Right renal cortex interstitium (tissue), 3 donors: ENCODE results near the gene TENM4. TPM values are rescaled to one million over a fixed set of nuclear protein-coding genes. Genes with fewer than 3 reads are reported as not detected.
"Not testable (repeated sequence)": the region's sequence is repeated elsewhere in the genome, so short reads cannot be mapped to it uniquely, and the experiment has no call there.

Experiments
- DNase-seq, 3 donors: peaks; one replicate each; pipeline ENCODE4 v3.0.0-alpha.2; 2013; ENCODE audit warnings: low read depth in 3 of 3, low spot score in 2 of 3
- polyA plus RNA-seq, 3 donors: library from polyadenylated mRNA; unstranded; fragments of 120-200 nt; gene quantifications; one replicate each; pipeline ENCODE4 v1.2.1, GENCODE V29; 2013; ENCODE audit not compliant: insufficient read length in 3 of 3

Gene TENM4
- polyA plus RNA-seq, 3 donors: 20.2 to 22.7 (median 21.1) TPM

GRCh38 chr11:79192836-79193235, 248.0 kb downstream of the TENM4 start:
- no peak for DNase-seq

- not testable (repeated sequence) for DNase-seq
These were observed 249.1 kb downstream of the TENM4 start for GRCh38 chr11:79191716-79192115.

- DNase-seq: not testable (repeated sequence)
These were observed 250.3 kb downstream of the TENM4 start for GRCh38 chr11:79190553-79190952.

GRCh38 chr11:79189601-79190000, 251.2 kb downstream of the TENM4 start:
- DNase-seq: no peak

- DNase-seq: no peak
These were observed 251.8 kb downstream of the TENM4 start for GRCh38 chr11:79189055-79189454.

- DNase-seq: no peak
These were observed 254.2 kb downstream of the TENM4 start for GRCh38 chr11:79186669-79187068.

- no peak for DNase-seq
These were observed 255.5 kb downstream of the TENM4 start for GRCh38 chr11:79185351-79185750.

- DNase-seq: no peak
These were observed 256.5 kb downstream of the TENM4 start for GRCh38 chr11:79184285-79184684.

- no peak for DNase-seq
These were observed 258.0 kb downstream of the TENM4 start for GRCh38 chr11:79182794-79183193.

GRCh38 chr11:79179087-79179486, 261.7 kb downstream of the TENM4 start:
- no peak for DNase-seq

GRCh38 chr11:79174045-79175008, 266.5 kb downstream of the TENM4 start:
- DNase-seq: no peak

GRCh38 chr11:79173615-79174014, 267.2 kb downstream of the TENM4 start:
- DNase-seq: no peak

GRCh38 chr11:79170321-79170720, 270.5 kb downstream of the TENM4 start:
- no peak for DNase-seq

GRCh38 chr11:79168530-79169110, 272.2 kb downstream of the TENM4 start:
- no peak for DNase-seq

GRCh38 chr11:79167510-79168188, 273.2 kb downstream of the TENM4 start:
- no peak for DNase-seq

GRCh38 chr11:79165908-79166307, 274.9 kb downstream of the TENM4 start:
- DNase-seq: no peak

- no peak for DNase-seq
These were observed 279.9 kb downstream of the TENM4 start for GRCh38 chr11:79160791-79161403.

GRCh38 chr11:79159657-79160450, 281.0 kb downstream of the TENM4 start:
- no peak for DNase-seq

- DNase-seq: no peak
These were observed 283.1 kb downstream of the TENM4 start for GRCh38 chr11:79157738-79158137.

- DNase-seq: no peak
These were observed 284.8 kb downstream of the TENM4 start for GRCh38 chr11:79156031-79156430.
